Ectodermal cell (in vitro differentiated cells): ENCODE results near the gene TTLL3.

Experiments used
- H3K27ac ChIP-seq: 2 replicates; pipeline ENCODE4 v1.7.0; 2013; ENCODE audit warnings: mild to moderate bottlenecking, low read depth, low read length; ENCODE audit not compliant: insufficient read depth, poor library complexity, severe bottlenecking
- H3K27me3 ChIP-seq: 2 replicates; pipeline ENCODE4 v1.7.0; 2013; ENCODE audit warnings: mild to moderate bottlenecking, low read length; ENCODE audit not compliant: insufficient read depth, control insufficient read depth, poor library complexity, severe bottlenecking
- H3K36me3 ChIP-seq: one replicate; pipeline ENCODE4 v1.7.0; 2013; ENCODE audit warnings: low read length; ENCODE audit not compliant: control insufficient read depth, insufficient read depth
- H3K4me1 ChIP-seq: one replicate; pipeline ENCODE4 v1.7.0; 2013; ENCODE audit warnings: low read length; ENCODE audit not compliant: control insufficient read depth, insufficient read depth
- H3K4me3 ChIP-seq: 2 replicates; pipeline ENCODE4 v1.7.0; 2013; ENCODE audit warnings: low read depth, low read length, control low read depth; ENCODE audit not compliant: insufficient read depth
- H3K9me3 ChIP-seq: 2 replicates; pipeline ENCODE4 v1.7.0; 2013; ENCODE audit warnings: mild to moderate bottlenecking, low read length, moderate library complexity; ENCODE audit not compliant: control insufficient read depth
- WGBS, 2 experiments: methylation state at CpG; one replicate each; pipeline ENCODE4 v1.1.7; 2013; ENCODE audit warnings: missing lambda C conversion rate in 2 of 2; 5-methylcytosine and 5-hydroxymethylcytosine counted together

TTLL3 gene

DNA sequence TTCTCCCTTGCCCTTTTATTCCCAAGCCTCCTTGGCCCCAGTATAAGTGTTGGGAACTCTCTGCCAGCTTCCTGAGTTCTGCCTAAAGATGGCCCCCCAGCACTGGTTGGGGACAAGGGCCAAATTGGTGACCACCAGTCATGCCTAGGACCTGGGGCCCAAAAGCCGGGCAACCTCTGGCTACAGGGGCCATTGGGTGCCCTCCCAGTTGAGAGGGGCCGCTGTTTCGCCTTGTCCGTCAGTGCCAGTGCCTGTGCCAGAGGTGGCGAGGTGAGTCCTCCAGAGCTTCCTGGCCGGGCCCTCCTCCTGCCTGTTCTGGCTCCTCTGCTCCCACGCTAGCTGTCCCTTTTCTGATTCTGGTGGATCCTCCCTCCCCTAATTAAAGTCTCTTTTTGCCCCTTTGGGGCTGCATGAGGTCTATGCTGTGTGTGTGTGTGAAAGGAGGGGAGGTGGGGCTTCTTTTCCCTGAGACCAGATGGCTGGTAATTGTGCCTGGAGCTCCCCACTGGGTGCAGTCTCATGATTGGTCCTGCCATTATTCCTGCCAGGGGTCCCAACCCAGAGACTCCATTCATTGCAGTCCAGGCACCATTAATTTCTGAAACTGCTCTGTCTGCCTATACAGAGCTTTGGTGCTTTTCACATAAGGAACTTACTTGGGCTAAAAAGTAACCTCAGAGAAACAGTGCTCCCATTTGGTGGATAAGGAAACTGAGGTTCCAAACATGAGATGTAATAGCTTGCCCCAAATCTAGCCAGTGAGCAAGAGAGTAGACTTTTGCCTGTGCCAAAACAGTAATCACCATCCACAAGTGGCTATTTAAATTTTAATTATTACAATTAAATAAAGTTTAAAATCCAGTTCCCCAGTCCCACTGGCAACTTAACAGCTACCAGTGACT lies 3.1 kb upstream of the TTLL3 start:
- Histone ChIP-seq H3K27me3 (peaks cover 8% of the 10 kb centered on the region), H3K27ac (peak overlapping the region; percentile 72), H3K4me3 (no peak overlapping the region), H3K36me3 (peaks cover 27% of the 10 kb centered on the region), H3K4me1 (peaks cover 22% of the 10 kb centered on the region), H3K9me3 (no peaks in the 10 kb centered on the region)
- 76 to 78% methylated on average over 7 of the region's 7 CpGs for whole genome bisulfite sequencing, 2 experiments

DNA sequence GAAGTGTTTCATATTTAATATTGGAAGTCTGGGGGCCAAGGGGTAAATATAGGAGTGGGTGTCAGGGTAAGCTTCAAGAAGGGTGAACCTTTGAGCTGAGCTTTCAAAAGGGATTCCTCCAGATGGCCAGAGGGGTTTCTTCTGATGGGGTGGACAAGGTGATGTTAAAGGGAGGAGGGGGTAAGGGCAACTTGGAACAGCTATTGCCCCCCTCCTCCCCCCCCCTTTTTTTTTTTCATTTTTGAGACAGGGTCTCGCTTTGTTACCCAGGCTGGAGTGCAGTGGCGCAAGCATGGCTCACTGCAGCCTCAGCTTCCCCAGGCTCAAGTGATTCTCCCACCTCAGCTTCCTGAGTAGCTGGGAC lies 2.1 kb upstream of the TTLL3 start:
- WGBS, 2 experiments = 89 to 97% methylated on average over 2 of the region's 2 CpGs
- no peaks in the 10 kb centered on the region for H3K9me3 ChIP-seq
- peaks cover 22% of the 10 kb centered on the region for H3K4me1 ChIP-seq
- peaks cover 24% of the 10 kb centered on the region for H3K36me3 ChIP-seq
- no peak overlapping the region for H3K4me3 ChIP-seq
- H3K27ac ChIP-seq = no peak overlapping the region
- peaks cover 8% of the 10 kb centered on the region for H3K27me3 ChIP-seq

DNA sequence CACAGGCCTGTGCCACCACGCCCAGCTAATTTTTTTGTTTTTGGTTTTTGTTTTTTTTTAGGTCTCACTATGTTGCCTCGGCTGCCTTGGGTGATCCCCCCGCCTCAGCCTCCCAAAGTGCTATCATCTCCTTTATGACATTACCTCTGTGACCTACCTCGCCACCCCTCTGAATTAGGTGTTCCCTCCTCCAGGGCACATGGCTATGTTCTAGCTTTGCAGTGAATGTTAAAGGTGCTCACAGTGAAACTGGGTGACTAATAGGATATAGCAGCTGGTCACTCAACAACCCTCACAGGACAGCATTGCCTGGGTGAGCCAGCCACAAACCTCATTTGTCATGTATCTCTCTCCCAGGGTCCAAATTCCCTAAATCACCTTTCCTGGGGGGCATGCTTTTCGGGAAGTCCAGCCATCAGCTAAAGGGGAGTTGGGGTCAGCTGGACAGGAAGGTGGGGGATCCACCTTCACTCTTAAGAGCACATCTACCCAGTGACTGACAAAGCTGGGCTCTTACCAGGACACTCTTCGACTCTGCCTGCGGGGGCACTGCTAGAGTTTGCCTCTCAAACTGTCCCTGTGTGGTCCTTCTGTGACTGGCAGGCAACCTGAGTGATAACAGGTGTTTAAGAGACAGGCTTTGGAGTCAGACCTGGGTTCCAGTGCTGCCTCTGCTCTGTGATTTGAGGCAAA lies 1.6 kb upstream of the TTLL3 start:
- no peaks in the 10 kb centered on the region for H3K9me3 ChIP-seq
- no peak overlapping the region for H3K4me3 ChIP-seq
- peaks cover 8% of the 10 kb centered on the region for H3K27me3 ChIP-seq
- peak overlapping the region; percentile 79 for H3K27ac ChIP-seq
- peaks cover 19% of the 10 kb centered on the region for H3K36me3 ChIP-seq
- peaks cover 22% of the 10 kb centered on the region for H3K4me1 ChIP-seq
- WGBS, 2 experiments = 71 to 73% methylated on average over 7 of the region's 7 CpGs

DNA sequence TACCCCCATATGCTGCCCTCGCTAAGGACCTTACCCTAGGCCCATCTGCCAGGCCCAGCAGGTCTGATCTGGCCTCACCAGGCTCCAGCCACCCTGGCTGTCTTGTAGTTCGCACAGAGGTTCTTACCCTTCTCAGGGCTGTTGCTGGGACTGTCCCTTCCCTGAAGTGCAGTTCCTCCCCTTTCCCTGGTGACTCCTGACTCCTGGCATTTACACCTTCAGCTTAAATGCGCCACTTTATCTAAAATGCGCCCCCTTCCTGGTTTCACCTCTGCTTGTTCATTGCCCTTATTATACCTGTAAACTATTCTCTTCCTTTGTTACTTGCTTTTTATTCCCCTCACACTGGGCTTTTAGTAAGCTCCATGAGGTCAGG lies 835 bp upstream of the TTLL3 start:
- Histone ChIP-seq H3K4me3 (peak overlapping the region; percentile 67), H3K4me1 (peaks cover 22% of the 10 kb centered on the region), H3K27me3 (peaks cover 8% of the 10 kb centered on the region), H3K9me3 (no peaks in the 10 kb centered on the region), H3K36me3 (peaks cover 13% of the 10 kb centered on the region), H3K27ac (peak overlapping the region; percentile 79)
- 89 to 90% methylated on average over 4 of the region's 4 CpGs for WGBS, 2 experiments

- peak overlapping the region; percentile 67 for H3K4me3 ChIP-seq
- WGBS, 2 experiments = 11 to 12% methylated on average over 18 of the region's 18 CpGs
- peaks cover 22% of the 10 kb centered on the region for H3K4me1 ChIP-seq
- H3K27ac ChIP-seq = no peak overlapping the region
- peaks cover 5% of the 10 kb centered on the region for H3K36me3 ChIP-seq
- peaks cover 8% of the 10 kb centered on the region for H3K27me3 ChIP-seq
- no peaks in the 10 kb centered on the region for H3K9me3 ChIP-seq
These were observed 340 bp downstream of the TTLL3 start for GRCh38 chr3:9810433-9810770.

GRCh38 chr3:9810846-9811245 lies 784 bp downstream of the TTLL3 start:
- H3K36me3 ChIP-seq = peaks cover 2% of the 10 kb centered on the region
- peaks cover 19% of the 10 kb centered on the region for H3K4me1 ChIP-seq
- H3K27me3 ChIP-seq = peaks cover 8% of the 10 kb centered on the region
- H3K27ac ChIP-seq = no peak overlapping the region
- no peaks in the 10 kb centered on the region for H3K9me3 ChIP-seq
- H3K4me3 ChIP-seq = no peak overlapping the region
- WGBS, 2 experiments = 82 to 86% methylated on average over 10 of the region's 10 CpGs

- Histone ChIP-seq H3K4me3 (no peak overlapping the region), H3K27me3 (peaks cover 8% of the 10 kb centered on the region), H3K9me3 (no peaks in the 10 kb centered on the region), H3K4me1 (peaks cover 8% of the 10 kb centered on the region), H3K36me3 (no peaks in the 10 kb centered on the region), H3K27ac (no peak overlapping the region)
- WGBS, 2 experiments = 94% methylated on average over 9 of the region's 9 CpGs
These were observed 2.9 kb downstream of the TTLL3 start for GRCh38 chr3:9812870-9813483.

- no peak overlapping the region for H3K4me3 ChIP-seq
- H3K27me3 ChIP-seq = peaks cover 4% of the 10 kb centered on the region
- 95% methylated on average over 9 of the region's 9 CpGs for WGBS, 2 experiments
- H3K36me3 ChIP-seq = no peaks in the 10 kb centered on the region
- no peaks in the 10 kb centered on the region for H3K4me1 ChIP-seq
- no peaks in the 10 kb centered on the region for H3K9me3 ChIP-seq
- no peak overlapping the region for H3K27ac ChIP-seq
These were observed 5.9 kb downstream of the TTLL3 start for GRCh38 chr3:9815986-9816385.

DNA sequence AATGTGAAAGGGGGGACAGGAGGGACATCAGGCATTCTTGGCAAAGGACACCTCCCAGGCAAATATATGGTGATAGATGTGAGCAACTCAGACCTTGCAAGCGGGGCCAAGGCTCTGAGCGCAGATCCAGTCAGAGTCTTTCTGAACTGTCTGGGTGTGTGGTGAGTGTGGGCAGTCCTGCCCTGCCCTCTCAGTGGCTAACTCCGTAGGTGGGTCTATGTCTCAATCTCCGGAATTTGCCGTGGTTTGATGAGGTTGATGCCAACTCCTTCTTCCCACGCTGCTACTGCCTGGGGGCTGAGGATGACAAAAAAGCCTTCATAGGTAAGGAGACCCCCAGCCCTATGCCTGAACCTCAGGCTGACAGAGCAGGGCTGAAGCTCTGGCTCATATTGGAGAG lies 7.4 kb downstream of the TTLL3 start:
- 89 to 91% methylated on average over 6 of the region's 6 CpGs for WGBS, 2 experiments
- no peaks in the 10 kb centered on the region for H3K27me3 ChIP-seq
- H3K27ac ChIP-seq = no peak overlapping the region
- H3K4me3 ChIP-seq = no peak overlapping the region
- no peaks in the 10 kb centered on the region for H3K9me3 ChIP-seq
- H3K4me1 ChIP-seq = no peaks in the 10 kb centered on the region
- H3K36me3 ChIP-seq = no peaks in the 10 kb centered on the region

GRCh38 chr3:9818666-9819335 lies 8.7 kb downstream of the TTLL3 start:
- H3K4me1 ChIP-seq = no peaks in the 10 kb centered on the region
- WGBS, 2 experiments = 91 to 93% methylated on average over 6 of the region's 7 CpGs

More at GRCh38 chr3:9818666-9819335, 8.7 kb downstream of the TTLL3 start:
- Histone ChIP-seq H3K36me3 (no peaks in the 10 kb centered on the region), H3K4me3 (no peak overlapping the region), H3K27ac (no peak overlapping the region), H3K9me3 (no peaks in the 10 kb centered on the region), H3K27me3 (no peaks in the 10 kb centered on the region)
